HG02884 (cell line): ENCODE data around the gene CFHR1.
"Not testable (repeated sequence)": the region's sequence is repeated elsewhere in the genome, so short reads cannot be mapped to it uniquely, and the experiment has no call there.

ENCODE experiments used
- ATAC-seq: cut with Tn5 transposase; IDR thresholded peaks from one replicate; pipeline ENCODE4 v1.9.1; 2021; ENCODE audit warnings: mild to moderate bottlenecking, moderate library complexity; ENCODE audit not compliant: unreplicated experiment

CFHR1 gene

DNA sequence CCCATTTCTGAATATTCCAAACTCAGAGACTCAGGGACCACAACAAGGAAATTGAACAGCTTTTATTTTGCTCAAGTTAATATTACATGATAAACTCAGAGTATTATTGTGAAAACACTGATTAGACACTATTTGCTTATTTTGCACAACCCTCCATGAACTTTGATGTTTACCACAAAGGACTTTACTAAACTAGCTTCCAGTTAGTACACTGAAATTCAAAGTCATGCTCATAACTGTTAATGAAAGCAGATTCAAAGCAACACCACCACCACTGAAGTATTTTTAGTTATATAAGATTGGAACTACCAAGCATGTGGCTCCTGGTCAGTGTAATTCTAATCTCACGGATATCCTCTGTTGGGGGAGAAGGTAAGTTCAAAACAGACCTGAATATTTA lies at the start of gene CFHR1:
Gene CFHR1, plus strand, starts transcription at position 201 of the 400 bp plus-strand sequence. Its CDS starts 114 bp downstream, at position 315.
- not testable (repeated sequence) for ATAC-seq

DNA sequence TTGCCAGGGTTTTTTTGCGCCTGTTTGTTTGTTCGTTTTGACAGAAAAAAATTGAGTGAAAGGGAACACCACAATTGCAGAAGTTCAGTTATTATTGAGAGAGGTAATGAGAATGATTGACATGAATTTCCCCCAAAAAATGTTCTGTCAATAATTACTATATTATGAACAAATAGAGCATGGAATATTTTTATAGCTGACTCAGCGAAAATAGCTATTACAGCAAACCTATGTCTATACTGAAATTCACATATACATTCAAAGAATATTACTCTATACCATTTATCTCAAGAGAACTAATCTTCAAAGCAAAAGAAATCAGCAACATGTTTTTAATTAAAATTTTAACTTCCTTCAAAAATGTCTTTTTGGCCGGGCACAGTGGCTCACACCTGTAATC lies 49.7 kb upstream of the CFHR1 start:
- not testable (repeated sequence) for ATAC-seq

DNA sequence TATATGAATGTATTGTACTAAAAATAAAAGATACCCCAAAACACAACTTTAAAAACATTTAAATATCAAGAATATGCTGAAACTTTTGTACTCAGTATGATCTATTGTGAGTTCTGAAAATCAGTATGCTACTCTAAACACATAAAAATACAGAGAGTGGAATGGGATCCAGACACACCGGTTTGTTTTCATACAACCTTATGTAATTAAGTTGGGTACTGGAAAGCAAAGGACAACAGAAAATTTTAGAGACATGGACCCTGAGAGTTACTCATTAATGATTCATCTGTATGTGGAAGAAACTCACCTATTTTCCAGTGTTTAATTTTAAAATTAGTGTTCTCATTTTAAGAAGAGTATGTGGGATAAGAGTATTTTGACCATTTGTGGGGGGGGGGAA lies 45.8 kb upstream of the CFHR1 start:
- ATAC-seq: no peak

DNA sequence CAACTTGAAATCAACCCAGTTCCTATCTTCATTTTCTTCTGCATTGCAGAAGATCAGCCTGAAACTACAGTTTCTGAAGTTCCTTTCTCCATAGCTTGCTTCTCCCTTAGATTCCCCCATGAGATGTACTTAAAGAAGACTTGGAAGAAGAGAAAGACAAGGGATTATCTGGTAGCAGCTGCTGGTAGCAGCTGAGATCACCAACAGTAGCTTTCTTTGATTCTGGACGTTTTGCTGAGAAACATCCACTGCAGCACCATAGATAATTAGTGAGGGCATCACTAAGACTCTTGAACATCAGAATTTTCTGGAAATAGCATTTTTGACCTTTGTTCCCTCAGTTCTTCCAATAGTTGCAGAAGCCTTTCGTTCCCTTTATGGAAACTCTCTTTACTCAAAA lies 45.4 kb upstream of the CFHR1 start:
- ATAC-seq: no peak

DNA sequence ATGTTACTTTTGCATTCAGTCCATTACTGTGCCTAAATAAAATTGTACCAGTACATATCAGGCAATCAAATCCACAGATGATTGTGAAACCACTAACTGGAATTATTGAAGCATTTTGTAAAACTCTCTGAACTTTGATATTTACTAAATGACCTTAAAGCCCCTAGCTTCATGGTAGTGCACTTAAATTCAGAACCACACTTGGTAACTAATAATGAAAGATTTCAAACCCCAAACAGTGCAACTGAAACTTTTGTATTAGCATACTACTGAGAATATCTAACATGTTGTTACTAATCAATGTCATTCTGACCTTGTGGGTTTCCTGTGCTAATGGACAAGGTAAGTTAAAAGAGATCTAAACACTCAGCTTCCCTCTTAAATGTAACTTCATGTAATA lies 44.9 kb upstream of the CFHR1 start, which contains the start of gene CFHR3:
Gene CFHR3, plus strand, starts transcription at position 238 of the 400 bp plus-strand sequence. Its CDS starts 47 bp downstream, at position 285.
- no peak for ATAC-seq

DNA sequence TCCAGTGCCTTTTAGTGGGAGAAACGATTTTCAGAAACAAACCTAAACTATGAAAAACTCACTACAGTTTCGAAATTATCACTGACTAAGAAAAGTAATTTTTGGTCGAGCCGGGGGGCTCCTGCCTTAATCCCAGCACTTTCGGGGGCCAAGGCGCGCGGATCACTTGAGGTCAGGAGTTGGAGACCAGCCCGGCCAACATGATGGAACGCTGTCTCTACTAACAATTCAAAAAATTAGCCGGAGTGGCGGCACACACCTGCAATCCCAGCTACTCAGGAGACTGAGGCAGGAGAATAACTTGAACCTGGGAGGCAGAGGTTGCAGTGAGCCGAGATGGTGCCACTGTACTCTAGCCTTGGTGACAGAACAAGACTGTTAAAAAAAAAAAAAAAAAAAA lies 41.9 kb upstream of the CFHR1 start:
- no peak for ATAC-seq

DNA sequence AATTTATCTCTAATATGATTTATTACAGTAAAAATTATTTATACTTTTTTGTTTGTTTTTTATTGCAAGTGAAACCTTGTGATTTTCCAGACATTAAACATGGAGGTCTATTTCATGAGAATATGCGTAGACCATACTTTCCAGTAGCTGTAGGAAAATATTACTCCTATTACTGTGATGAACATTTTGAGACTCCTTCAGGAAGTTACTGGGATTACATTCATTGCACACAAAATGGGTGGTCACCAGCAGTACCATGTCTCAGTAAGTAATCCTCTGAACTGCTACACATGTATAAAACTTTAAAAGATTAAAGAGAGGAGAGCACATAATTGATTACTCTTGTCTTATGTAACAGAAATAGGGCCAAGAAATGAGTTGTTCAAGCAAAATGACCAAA lies 40.4 kb upstream of the CFHR1 start:
- no peak for ATAC-seq

DNA sequence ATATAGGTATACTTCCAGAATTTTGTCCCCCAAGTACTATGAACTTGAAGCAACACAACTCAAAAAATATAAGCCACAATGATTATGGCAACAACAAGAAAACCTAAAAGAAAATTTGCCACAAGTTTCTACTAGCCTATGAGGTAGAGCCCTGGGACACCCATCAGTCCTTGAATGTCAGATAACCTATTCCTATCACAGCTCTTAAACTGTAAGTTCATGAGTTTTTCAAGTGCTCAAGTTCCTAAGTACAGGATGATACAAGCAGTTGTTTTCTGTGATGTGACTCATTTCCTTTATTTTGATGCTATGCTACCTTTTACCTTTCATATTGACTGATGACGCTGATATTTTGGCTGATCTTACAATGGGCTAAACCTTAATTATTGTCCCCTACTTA lies 28.3 kb upstream of the CFHR1 start:
- ATAC-seq: not testable (repeated sequence)

DNA sequence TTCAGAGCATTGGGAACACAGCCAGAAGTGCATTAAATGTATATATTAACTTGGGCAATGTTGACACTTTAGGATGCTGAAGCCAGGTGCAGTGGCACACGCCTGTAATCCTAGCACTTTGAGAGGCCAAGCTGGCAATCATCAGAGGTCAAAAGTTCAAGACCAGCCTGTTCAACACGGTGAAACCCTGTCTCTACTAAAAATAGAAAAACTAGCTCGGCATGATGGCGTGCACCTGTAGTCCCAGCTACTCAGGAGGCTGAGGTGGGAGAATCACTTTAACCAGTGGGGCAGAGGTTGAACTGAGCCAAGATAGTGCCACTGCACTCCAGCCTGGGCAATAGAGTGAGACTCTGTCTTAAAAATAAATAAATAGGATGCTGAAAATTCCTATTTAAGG lies 25.4 kb upstream of the CFHR1 start:
- ATAC-seq: not testable (repeated sequence)

DNA sequence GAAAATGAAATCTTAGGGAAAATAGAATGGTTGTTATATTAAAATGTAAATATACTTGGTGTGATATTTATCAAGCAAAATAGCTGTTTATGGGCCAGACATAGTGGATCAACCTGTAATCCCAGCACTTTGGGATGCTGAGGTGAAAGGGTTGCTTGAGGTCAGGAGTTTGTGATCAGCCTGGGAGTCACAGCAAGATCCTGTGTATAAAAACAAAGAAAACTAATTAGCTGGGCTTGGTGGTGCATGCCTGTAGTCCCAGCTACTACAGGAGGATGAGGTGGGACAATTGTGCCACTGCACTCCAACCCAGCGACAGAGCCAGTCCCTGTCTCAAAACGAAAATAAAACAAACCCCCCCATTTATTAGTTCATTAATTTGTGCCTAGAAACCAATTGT lies 21.6 kb upstream of the CFHR1 start:
- no peak for ATAC-seq

DNA sequence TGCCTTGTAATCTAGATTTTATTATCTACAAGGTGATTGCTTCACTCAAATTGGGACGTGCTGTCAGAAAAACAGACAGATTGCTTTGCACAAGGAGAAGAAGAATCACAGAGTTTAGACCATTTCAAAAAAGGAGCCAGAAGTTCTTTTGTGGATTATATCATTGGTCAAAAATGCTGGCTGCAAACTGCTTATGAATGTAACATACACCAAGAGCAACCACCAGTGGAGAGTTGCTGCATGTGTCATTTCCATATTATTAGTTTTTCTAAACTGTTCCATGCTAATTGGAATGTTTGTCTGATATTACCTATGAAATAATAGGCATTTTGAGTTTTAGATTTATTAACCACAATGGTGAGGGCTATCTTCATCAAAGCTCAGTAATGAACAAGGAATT lies 17.6 kb upstream of the CFHR1 start:
- not testable (repeated sequence) for ATAC-seq

DNA sequence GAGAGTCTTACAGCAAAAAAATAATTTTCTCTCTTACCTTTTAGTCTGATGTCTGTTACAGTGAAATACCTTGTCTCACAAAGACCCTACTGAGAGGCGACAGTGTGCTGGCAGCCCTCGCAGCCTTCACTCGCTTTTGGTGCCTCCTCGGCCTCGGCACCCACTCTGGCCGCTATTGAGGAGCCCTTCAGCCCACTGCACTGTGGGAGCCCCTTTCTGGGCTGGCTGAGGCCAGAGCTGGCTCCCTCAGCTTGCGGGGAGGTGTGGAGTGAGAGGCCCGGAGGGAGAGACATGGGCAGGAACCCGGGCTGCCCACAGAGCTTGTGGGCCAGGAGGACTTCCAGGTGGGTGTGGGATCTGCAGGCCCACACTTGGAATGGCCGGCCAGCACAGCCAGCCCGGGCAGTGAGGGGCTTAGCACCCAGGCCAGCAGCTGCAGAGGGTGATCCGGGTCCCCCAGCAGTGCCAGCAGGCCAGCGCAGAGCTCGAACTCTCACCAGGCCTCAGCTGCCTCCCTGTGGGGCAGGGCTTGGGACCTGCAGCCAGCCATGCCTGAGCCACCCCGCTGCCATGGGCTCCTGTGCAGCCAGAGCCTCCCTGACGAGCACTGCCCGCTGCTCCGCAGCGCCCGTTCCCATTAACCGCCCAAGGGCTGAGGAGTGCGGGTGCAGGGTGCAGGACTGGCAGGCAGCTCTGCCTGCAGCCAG lies 10.8 kb upstream of the CFHR1 start:
- no peak for ATAC-seq

DNA sequence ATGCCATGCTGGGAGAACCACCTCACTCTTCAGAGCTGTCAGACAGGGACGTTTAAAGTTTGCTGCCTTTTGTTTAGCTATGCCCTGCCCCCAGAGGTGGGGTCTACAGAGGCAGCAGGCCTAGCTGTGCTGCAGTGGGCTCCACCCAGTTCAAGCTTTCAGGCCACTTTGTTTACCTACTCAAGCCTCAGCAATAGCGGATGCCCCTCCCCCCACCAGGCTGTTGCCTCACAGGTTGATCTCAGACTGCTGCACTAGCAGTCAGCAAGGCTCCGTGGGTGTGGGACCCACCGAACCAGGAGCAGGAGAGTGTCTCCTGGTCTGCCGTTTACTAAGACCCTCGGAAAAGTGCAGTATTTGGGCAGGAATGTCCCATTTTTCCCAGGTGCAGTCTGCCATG lies 2.1 kb upstream of the CFHR1 start:
- ATAC-seq: not testable (repeated sequence)

DNA sequence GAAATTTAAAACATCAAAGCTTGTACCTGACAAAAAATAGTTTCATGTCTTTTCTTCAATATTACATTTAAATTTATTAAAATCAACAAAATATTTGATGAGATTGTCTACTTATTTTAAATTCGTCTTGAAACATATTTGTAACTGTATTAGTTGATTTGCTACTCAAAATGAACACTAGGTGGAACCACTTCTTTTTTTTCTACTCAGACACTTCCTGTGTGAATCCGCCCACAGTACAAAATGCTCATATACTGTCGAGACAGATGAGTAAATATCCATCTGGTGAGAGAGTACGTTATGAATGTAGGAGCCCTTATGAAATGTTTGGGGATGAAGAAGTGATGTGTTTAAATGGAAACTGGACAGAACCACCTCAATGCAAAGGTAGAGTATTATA lies 8.3 kb downstream of the CFHR1 start:
- ATAC-seq: not testable (repeated sequence)

DNA sequence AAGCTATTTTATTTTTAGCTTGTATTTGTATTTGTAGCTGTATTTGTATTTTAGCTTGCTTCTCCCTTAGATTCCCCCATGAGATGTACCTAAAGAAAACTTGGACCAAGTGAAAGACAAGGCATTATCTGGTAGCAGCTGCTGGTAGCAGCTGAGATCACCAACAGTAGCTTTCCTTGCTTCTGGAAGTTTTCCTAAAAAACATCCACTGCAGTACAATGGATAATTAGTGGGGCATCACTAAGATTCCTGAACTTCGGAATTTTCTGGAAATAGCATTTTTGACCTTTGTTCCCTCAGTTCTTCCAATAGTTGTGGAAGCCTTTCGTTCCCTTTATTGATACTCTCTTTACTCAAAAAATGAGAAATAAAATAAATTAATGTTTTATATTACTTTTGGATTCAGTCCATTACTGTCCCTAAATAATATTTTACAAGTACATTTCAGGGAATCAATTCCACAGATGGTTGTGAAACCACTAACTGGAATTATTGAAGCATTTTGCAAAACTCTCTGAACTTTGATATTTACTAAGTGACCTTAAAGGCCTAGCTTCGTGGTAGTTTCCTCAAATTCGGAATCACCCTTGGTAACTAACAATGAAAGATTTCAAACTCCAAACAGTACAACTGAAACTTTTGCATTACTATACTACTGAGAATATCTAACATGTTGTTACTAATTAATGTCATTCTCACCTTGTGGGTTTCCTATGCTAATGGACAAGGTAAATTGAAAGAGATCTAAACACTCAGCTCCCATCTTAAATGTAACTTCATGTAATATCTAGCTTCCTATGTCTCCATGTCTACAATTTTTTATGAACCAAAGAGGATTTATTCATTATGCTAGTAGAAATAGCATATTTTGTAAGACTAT lies 30.3 kb downstream of the CFHR1 start:
- not testable (repeated sequence) for ATAC-seq

DNA sequence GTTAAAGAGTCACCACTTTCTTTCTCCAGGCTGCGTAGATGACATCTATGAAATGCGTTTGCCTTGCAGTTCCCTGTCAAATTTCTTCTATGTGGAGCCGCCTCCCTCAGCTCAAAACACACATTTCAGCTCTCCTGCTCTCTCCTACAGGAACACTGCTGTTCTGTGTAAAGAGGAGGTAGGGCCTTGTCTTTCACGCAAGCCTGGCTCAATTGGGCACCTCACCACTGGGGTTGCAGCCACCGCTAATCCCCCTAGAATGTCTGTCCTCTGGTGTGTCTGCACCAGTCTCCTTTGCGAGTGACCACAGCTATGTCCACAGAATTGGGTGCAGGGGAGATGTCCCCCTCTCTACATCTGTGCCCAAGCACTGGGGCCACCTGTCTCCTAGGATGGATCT lies 36.5 kb downstream of the CFHR1 start:
- no peak for ATAC-seq

DNA sequence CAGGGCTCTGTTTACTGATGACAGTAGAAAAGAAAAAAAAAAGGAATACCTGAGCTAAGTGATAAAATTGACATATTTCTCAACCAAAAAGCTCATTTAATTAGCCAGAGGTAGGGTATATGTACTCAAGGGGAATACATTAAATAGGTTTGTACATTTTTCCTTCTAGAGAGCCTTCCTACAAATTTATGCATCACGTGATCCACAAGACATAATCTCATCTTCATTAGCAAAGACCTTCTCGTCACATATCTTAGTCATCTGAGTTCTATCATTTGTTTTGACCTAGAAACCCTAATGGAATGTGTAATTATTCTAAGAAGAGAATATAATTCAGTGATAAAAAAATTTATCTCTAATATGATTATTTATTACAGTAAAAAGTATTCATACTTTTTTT lies 37.7 kb downstream of the CFHR1 start:
- no peak for ATAC-seq

DNA sequence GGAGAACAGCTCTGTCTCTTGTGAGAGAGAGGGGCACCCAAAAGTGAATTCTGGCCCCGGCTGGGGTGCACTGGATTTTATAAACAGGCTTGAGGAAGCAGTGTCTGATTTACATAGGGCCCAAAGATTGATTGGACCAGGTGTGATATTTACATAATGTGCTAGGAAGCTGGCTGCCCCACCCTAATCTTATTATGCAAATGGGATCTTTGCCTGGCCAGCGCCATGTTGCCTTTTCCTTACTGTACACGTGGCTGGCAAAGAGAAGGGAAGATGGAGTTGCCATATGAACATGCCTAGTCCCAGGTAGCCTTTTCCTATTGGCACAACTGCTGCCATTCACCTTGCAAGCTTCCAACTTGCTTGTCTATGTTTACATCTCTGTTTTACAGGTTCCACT lies 39.3 kb downstream of the CFHR1 start:
- ATAC-seq: no peak

DNA sequence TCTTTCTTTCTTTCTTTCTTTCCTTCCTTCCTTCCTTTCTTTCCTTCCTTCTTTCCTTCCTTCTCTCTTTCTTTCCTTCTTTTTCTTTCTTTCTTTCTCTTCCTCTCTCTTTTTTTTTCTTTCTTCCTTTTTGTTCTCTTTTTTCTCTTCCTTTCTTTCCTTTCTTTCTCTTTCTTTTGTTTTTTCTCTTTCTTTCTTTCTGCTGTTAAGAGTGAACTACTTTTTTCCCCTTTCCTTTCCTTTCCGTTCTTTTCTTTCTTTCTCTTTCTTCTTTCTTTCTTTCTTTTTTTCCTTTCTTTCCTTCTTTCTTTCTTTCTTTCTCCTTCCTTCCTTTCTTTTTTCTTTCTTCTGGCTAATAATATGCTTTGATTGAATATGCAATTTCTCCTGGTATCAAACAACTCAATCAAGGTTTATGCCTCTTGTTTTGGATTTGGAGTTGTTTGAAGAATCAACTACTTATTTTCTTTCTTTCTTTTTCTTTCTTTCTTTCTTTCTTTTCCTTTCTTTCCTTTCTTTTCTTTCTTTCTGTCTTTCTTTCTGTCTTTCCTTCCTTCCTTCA lies 40.9 kb downstream of the CFHR1 start:
- no peak for ATAC-seq

DNA sequence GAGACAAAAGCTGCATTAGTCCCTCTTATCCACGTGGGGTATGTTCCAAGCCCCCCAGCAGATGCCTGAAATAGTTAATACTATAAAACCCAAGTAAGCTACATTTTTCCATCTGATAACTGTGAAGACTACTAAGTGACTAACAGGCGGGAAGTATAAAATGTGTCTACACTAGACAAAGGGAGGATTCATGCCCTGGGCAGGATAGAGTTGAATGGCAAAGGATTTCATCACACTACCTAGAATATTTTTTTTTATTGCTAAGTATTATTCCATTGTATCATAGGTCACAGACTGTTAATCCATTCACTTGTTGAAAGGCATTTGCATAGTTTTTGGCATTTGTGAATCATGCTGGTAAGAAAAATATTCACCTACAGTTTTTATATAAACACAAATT lies 41.9 kb downstream of the CFHR1 start:
- ATAC-seq: no peak

DNA sequence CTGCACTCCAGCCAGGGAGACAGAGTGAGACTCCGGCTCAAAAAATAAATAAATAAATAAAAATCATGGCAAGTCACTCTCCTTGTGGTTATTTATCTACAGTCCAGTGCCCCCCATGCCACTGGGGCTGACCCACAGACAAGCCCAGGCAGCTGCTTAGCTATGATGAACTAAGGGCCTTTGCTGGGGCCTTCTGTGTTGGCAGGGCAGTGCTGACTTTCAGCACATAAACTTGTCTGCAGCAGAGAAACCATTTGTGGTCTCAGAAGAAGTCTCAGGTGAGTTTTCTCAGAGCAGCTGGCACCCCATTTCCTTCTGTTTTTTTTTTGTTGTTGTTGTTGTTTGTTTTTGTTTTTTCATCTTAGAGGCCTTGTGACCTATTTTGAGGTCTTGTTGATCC lies 47.4 kb downstream of the CFHR1 start:
- ATAC-seq: no peak

DNA sequence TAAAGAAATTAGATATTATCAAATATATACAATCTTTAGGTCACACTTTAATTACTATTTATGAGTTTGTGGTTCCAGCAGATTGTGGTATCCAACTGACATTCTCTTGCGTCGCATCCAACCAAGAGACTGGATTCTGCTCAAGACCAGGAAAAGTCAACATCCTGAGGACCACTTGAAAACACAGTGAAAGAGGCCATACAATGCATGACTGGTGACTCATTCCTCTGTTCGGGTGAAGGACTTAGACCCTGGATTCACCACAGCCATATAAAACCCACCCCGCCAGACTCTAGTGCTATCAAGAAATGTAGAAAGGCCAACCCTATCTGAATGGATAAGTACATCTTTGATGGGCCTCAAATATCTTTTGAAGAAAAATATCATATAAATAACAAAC lies 53.9 kb downstream of the CFHR1 start:
- ATAC-seq: no peak
